Ishikawa (cell line): Measurements from ENCODE around the gene FKBP2.

Source experiments
- CEBPB ChIP-seq: IDR thresholded peaks from 2 replicates; pipeline ENCODE4 v1.6.1; 2012
- CREB1 ChIP-seq: IDR thresholded peaks from 2 replicates; pipeline ENCODE4 v1.6.1; 2012; ENCODE audit warnings: low read depth
- EGR1 ChIP-seq: IDR thresholded peaks from 2 replicates; pipeline ENCODE4 v1.6.1; 2012
- EP300 ChIP-seq: IDR thresholded peaks from 2 replicates; pipeline ENCODE4 v1.6.1; 2012; ENCODE audit warnings: borderline replicate concordance
- FOXM1 ChIP-seq: IDR thresholded peaks from 2 replicates; pipeline ENCODE4 v1.6.1; 2012; ENCODE audit warnings: low read depth, borderline replicate concordance
- NFIC ChIP-seq: IDR thresholded peaks from 2 replicates; pipeline ENCODE4 v1.6.1; 2012
- RAD21 ChIP-seq: IDR thresholded peaks from 2 replicates; pipeline ENCODE4 v1.6.1; 2012; ENCODE audit warnings: low read depth
- TAF1 ChIP-seq: IDR thresholded peaks from 2 replicates; pipeline ENCODE4 v1.6.1; 2012; ENCODE audit warnings: low read depth, mild to moderate bottlenecking
- TCF12 ChIP-seq: IDR thresholded peaks from 2 replicates; pipeline ENCODE4 v1.6.1; 2012; ENCODE audit warnings: low read depth
- TEAD4 ChIP-seq: IDR thresholded peaks from 2 replicates; pipeline ENCODE4 v1.6.1; 2012
- YY1 ChIP-seq: IDR thresholded peaks from 2 replicates; pipeline ENCODE4 v1.6.1; 2012; ENCODE audit warnings: low read depth
- ZBTB7A ChIP-seq: IDR thresholded peaks from 2 replicates; pipeline ENCODE4 v1.6.1; 2012; ENCODE audit warnings: low read depth
- TF ChIP-seq, protein P1 (sequence below): IDR thresholded peaks from 2 replicates; pipeline ENCODE4 v1.6.1; 2012
- TF ChIP-seq, protein P2 (sequence below): IDR thresholded peaks from 2 replicates; pipeline ENCODE4 v1.6.1; 2012
- TF ChIP-seq, protein P3 (sequence below): IDR thresholded peaks from 2 replicates; pipeline ENCODE4 v1.6.1; 2012; ENCODE audit warnings: low read depth, mild to moderate bottlenecking

Gene FKBP2

DNA sequence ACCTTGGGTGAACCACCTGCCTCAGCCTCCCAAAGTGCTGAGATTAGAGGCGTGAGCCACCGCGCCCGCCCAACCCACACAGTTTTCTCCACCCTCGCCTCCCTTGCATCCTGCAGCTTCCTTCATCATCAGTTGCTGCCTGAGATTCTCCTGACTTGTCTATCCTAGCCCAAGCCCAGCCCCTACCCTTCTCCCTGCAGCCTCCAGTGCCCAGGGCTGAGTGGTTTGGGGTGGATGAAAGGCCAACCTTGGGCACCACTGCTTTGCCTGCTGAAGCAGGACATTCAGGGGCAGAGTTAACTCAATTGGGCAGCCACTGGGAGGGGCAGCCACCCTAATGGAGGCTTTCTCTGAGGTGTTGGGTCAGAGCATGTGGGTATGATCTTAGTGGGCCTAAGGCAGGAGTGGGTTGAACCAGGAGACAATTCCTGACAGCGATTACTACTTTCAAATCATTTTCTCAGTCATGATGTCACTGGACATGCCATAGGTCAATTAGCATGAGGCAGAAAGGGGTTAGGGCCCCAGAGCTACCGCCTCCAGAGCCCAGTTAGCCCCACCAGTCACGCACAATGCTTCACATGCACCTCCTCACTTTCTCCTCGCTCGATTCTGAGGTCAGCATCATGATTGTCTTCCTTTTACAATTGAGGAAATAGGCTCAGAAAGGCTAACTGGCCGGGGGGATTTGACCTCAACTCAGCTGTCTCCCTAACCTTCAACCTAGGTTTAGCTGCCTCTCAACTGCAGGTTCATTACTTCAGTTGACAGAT is 1.0 kb upstream of the FKBP2 start:
- TF ChIP-seq RAD21 (no peak), EGR1 (no peak), CEBPB (no peak), TEAD4 (no peak), NFIC (no peak), EP300 (no peak), YY1 (no peak), CREB1 (no peak), TCF12 (no peak), TAF1 (no peak), FOXM1 (no peak), ZBTB7A (no peak)
- TF ChIP-seq, protein P1, sequence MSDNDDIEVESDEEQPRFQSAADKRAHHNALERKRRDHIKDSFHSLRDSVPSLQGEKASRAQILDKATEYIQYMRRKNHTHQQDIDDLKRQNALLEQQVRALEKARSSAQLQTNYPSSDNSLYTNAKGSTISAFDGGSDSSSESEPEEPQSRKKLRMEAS, result no peak
- TF ChIP-seq, protein P2, sequence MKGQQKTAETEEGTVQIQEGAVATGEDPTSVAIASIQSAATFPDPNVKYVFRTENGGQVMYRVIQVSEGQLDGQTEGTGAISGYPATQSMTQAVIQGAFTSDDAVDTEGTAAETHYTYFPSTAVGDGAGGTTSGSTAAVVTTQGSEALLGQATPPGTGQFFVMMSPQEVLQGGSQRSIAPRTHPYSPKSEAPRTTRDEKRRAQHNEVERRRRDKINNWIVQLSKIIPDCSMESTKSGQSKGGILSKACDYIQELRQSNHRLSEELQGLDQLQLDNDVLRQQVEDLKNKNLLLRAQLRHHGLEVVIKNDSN, result no peak
- TF ChIP-seq, protein P3, sequence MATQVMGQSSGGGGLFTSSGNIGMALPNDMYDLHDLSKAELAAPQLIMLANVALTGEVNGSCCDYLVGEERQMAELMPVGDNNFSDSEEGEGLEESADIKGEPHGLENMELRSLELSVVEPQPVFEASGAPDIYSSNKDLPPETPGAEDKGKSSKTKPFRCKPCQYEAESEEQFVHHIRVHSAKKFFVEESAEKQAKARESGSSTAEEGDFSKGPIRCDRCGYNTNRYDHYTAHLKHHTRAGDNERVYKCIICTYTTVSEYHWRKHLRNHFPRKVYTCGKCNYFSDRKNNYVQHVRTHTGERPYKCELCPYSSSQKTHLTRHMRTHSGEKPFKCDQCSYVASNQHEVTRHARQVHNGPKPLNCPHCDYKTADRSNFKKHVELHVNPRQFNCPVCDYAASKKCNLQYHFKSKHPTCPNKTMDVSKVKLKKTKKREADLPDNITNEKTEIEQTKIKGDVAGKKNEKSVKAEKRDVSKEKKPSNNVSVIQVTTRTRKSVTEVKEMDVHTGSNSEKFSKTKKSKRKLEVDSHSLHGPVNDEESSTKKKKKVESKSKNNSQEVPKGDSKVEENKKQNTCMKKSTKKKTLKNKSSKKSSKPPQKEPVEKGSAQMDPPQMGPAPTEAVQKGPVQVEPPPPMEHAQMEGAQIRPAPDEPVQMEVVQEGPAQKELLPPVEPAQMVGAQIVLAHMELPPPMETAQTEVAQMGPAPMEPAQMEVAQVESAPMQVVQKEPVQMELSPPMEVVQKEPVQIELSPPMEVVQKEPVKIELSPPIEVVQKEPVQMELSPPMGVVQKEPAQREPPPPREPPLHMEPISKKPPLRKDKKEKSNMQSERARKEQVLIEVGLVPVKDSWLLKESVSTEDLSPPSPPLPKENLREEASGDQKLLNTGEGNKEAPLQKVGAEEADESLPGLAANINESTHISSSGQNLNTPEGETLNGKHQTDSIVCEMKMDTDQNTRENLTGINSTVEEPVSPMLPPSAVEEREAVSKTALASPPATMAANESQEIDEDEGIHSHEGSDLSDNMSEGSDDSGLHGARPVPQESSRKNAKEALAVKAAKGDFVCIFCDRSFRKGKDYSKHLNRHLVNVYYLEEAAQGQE, result no peak

DNA sequence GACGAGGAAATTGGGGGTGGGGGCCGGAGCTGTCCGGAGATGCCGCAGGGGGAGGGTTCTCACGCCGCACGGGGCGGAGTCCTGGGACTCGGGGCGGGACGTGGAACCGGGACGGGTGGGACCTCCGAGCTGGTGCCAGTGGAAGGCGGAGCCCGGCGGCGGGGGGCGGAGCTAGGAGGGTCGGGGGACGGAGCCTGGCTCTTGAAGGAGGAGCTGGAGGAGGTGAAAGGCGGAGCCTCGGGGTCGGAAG is 271 bp downstream of the FKBP2 start:
- TF ChIP-seq CREB1 (no peak), TEAD4 (no peak), FOXM1 (no peak), EGR1 (no peak), ZBTB7A (no peak), EP300 (no peak), TAF1 (no peak), NFIC (no peak), CEBPB (no peak), TCF12 (no peak), RAD21 (no peak), YY1 (no peak)
- TF ChIP-seq, protein P2, result no peak
- TF ChIP-seq, protein P3, result no peak
- TF ChIP-seq, protein P1, result no peak

DNA sequence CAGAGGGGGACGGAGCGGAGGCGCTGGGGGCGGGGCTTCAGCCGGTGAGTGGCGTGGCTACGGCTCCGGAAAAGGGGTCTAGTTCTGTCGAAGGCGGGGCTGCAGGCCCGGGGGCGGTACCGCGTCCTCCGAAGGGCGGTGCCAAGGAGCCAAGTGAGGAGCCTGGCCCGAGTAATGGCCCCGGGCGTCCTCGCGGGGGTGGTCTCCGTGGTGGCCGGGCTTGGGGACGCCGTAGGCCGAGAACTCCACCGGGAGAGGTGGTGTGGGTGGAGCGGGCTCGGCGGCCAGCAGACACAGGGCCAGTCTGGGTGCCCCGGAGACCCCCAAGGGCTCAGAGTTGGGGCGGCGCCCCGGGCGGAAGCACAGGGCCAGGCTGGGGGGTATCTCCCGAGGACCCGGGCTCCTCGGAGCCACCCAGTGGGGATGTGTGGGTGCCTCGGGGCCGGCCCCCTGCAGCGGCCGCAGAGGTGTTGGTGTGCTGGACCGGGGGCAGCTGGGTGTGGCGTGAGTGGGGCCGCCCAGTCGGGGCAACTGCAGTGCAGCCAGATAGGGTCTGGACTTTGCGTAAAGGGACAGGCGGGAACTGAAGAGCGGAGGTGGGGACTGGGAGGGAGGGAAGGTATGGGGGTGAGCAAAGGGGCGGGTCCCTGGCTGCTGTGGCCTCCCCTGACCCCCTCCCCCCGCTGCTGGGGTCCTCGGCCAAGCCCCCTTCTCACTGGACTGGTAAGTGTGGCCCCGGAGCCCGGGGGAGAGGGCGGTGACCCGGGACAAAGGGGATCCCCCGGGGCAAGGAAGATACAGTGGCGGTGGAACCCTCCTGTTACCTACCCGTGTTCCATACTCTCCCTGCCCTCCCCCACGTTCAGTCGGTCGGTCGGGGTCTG is 838 bp downstream of the FKBP2 start:
- TF ChIP-seq TEAD4 (no peak), CREB1 (no peak), EP300 (no peak), NFIC (no peak), CEBPB (no peak), RAD21 (no peak), EGR1 (peak; percentile 53), TAF1 (peak; percentile 65), FOXM1 (no peak), ZBTB7A (peak; percentile 29; the same call in 1 of the 2 replicates), TCF12 (no peak), YY1 (peak; percentile 81)
- TF ChIP-seq, protein P2, result no peak
- TF ChIP-seq, protein P1, result no peak
- TF ChIP-seq, protein P3, result no peak
